ENCODE results near the gene CXCL12.

The CXCL12 gene

GRCh38 chr10:44343843-44344242 lies 41.1 kb downstream of the CXCL12 start:
- intact Hi-C loops (cut with DNase I): no loop called here
- DNase-seq: peak in 1 of 10 donors; percentile 73

DNA sequence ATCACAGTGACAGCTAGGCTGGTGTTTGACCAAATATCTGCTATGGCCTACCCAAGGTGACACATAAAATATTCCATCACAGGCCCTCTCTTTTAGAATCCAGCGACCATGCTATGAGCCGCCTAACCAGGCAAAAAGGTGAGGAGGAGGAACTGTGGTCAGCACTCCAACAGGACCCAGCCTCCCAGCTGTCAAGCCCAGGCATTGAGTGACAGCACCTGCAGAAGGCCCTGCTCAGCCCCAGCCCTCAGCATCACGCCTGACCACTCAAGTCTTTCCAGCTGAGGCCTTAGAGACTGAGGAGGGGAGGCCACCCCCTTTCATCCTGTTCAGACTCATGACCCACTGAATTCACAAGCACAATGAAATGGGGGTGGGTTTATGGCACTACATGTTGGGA lies 43.0 kb downstream of the CXCL12 start:
- peak in 1 of 10 donors; percentile 35 for DNase-seq
- intact Hi-C loops (cut with DNase I): no loop called here

GRCh38 chr10:44340557-44340956 lies 44.3 kb downstream of the CXCL12 start:
- intact Hi-C loops (cut with DNase I): no loop called here
- DNase-seq: peak in 2 of 10 donors; percentile 4 to 6

GRCh38 chr10:44339218-44339617 lies 45.7 kb downstream of the CXCL12 start:
- no peak for DNase-seq
- intact Hi-C loops (cut with DNase I): no loop called here

GRCh38 chr10:44337081-44337480 lies 47.8 kb downstream of the CXCL12 start:
- intact Hi-C loops (cut with DNase I): no loop called here
- DNase-seq: peak in 2 of 10 donors; percentile 42 to 48

- peak in 1 of 10 donors; percentile 57 for DNase-seq
Measured at GRCh38 chr10:44335330-44336021, 49.4 kb downstream of the CXCL12 start.

DNA sequence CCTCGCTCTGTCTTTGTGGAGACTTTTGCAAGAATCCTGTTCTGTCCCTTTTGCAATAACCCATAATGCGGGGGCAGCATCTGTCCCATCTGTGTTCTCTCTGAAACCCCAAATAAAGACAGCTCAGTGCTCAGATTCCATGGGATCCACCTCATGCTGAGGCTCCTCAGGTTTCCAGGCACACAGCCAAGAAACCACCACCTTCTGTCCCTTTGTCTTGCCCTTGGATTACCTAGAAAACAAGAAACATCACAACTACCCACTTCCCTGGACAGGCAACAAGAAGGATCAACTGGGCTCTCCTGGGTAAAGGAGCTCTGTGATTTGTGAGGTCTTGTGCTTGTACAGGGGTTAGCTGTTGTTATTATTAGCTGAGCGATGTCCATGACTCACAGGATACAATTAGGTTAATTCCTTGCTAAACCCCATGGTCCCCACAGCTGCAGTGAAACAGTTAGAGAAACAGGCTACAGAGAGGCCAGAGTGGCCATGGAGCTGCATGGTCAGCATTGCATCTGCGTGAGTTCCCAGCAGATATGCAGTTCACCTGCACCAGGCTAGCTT lies 50.2 kb downstream of the CXCL12 start:
- DNase-seq: peak in 3 of 10 donors; percentile 44 to 78 (median 53)
- intact Hi-C loops (cut with DNase I): no loop called here

More at GRCh38 chr10:44335330-44336021, 49.4 kb downstream of the CXCL12 start:
- intact Hi-C loops (cut with DNase I): no loop called here

- intact Hi-C loops (cut with DNase I): no loop called here
- DNase-seq: peak in 1 of 10 donors; percentile 47
Measured at GRCh38 chr10:44334091-44334490, 50.8 kb downstream of the CXCL12 start.

- intact Hi-C loops (cut with DNase I): no loop called here
Measured at GRCh38 chr10:44333511-44333910, 51.4 kb downstream of the CXCL12 start.

GRCh38 chr10:44332465-44332864 lies 52.4 kb downstream of the CXCL12 start:
- DNase-seq: peak in 1 of 10 donors; percentile 43
- intact Hi-C loops (cut with DNase I): no loop called here

More at GRCh38 chr10:44333511-44333910, 51.4 kb downstream of the CXCL12 start:
- peak in 2 of 10 donors; percentile 22 to 51 for DNase-seq

DNA sequence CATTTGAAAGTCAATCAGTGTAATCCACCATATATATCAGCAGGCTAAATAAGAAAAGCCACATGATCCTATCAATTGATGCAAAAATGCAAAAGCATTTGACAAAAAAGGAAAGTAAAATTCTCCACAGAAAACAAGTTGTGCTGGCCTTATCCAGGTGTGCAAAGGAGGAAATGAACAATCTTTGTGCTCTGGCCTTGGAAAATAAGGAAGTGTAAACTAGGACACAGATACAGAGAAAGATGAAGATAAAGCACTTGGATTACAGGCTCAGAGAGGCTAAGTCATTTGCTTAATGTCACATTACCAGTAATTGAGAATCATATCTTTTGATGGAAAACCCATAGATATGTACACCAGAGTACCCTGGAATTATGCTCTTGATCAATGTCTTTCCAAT lies 54.5 kb downstream of the CXCL12 start:
- no peak for DNase-seq
- intact Hi-C loops (cut with DNase I): no loop called here

- no peak for DNase-seq
- intact Hi-C loops (cut with DNase I): no loop called here
Measured at GRCh38 chr10:44327461-44327860, 57.4 kb downstream of the CXCL12 start.
